Hippocampal formation (tissue), 2 donors: ENCODE measurements around the gene SPEM3.

Experiments used
- DNase-seq, 2 donors: peaks; one replicate each; lab custom pipeline; 2025; lab: John Stamatoyannopoulos, UW

The SPEM3 gene

DNA sequence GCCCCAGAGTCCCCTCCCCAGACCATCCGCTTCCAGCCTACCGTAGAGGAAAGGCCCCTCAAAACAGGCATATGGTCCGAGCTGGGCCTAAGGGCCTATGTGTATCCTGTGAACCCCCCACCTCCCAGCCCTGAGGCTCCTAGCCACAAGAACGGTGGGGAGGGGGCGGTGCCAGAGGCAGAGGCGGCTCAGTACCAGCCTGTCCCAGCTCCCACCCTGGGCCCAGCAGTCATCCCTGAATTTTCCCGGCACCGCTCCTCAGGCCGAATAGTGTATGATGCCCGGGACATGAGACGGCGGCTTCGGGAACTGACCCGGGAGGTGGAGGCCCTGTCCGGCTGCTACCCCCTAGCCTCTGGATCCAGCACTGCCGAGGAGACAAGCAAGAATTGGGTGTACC lies 7.5 kb upstream of the SPEM3 start:
- DNase-seq = no peak

DNA sequence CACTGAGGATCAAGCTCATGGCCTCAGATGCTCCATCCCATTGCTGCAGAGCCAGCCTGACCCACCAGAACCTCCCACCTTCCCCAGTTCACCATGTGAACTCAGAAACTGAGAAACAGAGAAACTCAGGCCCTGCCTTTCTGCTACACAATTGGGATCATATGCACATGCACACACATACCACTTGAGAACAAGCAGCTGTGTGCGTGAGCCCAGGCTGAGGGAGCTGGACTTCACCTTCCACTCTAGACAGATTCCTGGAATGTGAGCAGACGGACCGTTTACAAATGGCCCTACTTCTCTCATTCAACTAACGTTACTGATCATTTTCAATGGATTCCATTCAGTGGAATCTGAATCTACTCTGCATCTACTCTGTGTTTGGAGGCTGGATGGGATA lies 5.0 kb upstream of the SPEM3 start:
- no peak for DNase-seq

DNA sequence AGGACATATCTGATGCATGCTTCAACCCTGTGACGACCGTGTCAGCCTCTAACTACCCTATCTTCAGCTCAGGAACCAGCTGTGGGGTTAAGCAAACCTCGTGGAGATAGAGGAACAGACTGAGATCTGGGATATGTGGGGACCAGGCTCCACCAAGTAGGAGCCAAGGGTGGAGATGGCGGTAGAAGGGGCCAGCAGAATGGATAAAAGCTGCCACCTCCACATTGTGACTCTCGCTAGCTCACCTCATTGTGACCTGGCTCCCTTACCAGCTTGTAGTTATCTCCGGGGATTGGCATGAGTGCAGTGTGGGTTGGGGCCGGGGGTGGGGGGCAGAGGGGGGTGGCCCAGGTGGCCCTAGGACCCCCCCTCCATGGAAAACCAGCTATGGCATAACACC lies 3.3 kb upstream of the SPEM3 start, which contains the start of gene SPEM2:
Gene SPEM2, plus strand, starts transcription at position 301 of the 400 bp plus-strand sequence. Its CDS starts 73 bp downstream, at position 374.
- DNase-seq = no peak

DNA sequence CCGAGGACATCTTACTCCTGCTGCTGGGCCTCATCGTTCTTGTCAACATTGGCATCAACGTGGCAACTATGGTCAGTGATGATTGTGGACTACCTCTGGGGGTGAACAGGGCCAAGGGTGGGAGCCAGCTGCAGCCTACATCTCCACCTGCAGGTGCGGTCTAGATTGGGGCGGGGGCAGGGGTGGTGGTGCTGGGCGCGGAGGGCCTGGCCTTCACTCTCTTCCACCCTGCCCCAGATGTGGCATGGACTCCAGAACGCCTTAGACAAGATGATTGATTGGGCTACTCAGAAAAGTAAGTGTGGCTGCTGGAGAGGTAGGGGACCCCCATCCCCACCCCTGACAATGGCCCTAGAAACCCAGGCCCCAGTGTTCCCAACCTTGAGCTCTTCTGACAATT lies 2.9 kb upstream of the SPEM3 start:
- DNase-seq = no peak

DNA sequence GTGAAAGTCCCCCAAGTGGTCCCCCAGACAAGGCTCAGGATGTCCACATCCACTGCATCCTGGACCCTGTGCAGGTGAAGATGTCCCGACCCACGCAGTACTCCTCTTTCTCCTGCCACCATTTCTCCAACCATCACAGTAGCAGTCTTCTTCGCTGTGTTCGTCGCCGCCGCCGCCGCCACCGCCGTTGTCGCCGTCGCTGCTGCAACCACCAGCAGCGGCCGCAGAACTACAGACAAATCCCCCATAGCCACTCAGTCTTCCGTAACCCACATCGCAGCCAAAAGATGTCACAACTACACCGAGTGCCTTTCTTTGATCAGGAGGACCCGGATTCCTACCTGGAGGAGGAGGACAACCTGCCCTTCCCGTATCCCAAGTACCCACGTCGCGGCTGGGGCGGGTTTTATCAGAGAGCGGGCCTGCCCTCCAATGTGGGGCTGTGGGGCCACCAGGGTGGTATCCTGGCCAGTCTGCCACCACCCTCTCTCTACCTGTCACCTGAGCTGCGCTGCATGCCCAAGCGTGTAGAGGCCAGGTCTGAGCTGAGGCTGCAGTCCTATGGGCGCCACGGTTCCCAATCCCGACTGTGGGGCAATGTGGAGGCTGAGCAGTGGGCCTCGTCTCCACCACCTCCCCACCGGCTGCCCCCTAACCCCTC lies 2.3 kb upstream of the SPEM3 start:
- no peak for DNase-seq

DNA sequence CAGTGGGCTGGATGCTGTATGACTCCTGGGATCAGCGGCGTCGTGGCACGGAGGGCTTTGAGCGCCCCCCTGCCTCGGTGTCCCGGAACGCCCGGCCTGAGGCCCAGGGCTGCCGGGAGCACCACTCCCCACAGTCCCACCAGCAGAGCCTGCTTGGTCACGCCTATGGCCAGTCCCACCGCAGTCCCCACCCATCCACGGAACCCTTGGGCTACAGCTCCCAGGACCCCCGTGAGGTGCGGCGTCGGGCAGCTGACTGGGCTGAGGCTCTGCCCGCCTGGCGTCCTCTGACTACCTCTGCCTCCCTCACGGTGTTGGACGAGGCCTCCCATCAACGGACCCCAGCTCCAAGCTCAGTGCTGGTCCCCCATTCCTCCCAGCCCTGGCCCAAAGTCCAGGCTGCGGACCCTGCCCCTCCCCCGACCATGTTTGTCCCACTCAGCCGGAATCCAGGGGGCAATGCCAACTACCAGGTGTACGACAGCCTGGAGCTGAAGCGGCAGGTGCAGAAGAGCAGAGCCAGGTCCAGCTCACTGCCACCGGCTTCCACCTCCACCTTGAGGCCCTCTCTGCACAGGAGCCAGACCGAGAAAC lies 1.7 kb upstream of the SPEM3 start:
- no peak for DNase-seq

DNA sequence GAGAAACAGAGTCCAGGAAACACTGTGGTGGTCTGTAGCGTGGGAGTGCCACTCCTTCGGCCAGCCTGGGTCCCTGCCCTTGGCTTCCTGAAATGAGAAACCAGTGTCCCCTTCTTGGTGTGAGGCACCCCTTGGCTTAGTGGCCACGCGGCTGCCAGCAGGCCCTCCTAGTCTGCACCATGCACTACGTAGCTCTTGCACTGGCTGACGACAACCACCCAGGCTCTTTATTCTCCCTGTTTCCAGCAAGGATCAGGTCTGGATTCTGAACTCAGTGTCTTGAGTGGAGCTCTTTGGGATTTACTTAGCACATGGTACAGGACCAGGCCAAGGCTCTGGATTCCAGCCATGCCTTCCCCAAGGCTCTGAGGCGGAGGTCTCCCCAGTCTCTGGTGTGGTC lies 1.1 kb upstream of the SPEM3 start:
- no peak for DNase-seq

DNA sequence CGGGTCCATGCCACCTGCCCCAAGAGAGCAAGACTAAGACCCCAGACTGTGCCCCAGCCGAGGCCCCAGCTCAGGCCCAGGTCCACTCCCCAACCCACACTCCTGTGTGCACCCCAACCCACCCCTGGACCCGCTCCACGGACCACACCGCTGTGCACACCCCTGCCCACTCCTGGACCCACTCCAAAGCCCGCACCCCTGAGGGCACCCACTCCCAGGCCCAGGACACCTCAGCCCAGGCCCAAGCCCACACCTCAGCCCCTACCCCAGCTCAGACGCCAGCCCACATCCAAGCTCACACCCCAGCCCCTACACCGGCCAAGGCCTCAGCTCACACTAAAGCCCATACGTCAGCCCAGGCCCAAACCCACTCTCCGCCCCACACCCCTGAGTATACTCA lies 1.1 kb downstream of the SPEM3 start:
- DNase-seq = no peak

DNA sequence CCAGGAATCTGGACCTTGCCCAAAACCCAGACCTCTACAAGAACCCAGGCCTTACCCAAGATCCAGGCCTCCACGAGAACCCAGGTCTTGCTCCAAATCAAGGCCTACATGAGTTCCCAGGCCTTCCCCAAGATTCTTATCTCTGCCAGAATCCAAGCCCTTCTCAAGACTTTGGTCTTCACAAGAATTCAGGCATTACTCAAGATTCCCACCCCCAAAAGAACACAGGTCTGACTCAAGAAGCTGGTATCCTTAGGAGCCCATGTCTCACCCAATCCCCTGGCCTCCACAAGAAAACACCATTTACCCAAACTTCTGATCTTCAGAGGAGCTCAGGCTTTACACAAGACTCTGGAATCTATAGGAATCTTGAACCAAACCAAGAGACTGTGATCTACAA lies 2.6 kb downstream of the SPEM3 start:
- DNase-seq = no peak

DNA sequence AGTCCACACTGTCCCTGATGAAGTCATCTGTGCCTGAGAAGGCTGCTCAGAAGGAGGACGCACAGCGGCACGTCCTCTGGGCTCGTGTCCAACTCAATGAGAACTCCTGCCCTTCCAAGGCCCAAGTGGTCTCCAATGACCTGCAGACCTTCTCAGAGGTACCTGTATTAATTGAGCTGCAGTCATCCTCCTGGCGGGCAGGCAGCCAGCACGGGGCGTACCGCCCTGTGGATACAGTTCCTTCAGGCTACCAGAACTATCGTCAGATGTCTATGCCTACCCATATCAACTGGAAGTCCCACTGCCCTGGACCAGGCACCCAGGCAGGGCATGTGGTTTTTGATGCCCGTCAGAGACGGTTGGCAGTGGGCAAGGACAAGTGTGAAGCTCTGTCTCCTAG lies 3.6 kb downstream of the SPEM3 start:
- no peak for DNase-seq

DNA sequence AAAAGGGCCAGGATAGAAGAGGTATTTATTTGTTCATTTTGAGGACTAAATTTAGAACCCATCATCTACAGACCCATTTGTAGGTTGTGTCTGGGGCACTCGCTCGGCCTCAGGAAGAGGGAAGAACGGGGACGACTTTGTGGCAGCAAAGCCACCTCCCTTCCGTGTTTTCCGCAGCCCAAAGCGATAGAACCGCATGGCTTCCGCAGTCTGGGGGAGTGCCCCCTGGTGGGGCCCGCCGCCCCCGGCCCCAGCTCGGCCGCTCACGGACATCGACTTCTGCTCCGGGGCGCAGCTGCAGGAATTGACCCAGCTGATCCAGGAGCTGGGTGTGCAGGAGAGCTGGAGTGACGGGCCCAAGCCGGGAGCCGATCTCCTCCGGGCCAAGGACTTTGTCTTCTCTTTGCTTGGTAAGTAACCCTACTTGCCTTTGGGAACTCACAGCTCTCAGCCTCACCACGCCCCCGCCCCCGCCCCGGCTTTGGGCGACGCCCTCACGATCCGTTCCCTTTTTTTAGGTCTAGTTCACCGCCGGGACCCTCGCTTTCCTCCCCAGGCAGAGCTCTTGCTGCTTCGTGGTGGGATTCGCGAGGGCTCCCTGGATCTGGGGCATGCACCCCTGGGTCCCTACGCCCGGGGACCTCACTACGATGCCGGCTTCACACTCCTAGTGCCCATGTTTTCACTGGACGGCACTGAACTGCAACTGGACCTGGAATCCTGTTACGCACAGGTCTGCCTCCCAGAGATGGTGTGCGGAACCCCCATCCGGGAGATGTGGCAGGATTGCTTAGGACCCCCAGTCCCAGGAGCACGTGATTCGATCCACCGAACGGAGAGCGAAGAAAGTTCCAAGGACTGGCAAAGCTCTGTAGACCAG lies 7.3 kb downstream of the SPEM3 start:
- DNase-seq = peak in 1 of 2 donors; percentile 23

DNA sequence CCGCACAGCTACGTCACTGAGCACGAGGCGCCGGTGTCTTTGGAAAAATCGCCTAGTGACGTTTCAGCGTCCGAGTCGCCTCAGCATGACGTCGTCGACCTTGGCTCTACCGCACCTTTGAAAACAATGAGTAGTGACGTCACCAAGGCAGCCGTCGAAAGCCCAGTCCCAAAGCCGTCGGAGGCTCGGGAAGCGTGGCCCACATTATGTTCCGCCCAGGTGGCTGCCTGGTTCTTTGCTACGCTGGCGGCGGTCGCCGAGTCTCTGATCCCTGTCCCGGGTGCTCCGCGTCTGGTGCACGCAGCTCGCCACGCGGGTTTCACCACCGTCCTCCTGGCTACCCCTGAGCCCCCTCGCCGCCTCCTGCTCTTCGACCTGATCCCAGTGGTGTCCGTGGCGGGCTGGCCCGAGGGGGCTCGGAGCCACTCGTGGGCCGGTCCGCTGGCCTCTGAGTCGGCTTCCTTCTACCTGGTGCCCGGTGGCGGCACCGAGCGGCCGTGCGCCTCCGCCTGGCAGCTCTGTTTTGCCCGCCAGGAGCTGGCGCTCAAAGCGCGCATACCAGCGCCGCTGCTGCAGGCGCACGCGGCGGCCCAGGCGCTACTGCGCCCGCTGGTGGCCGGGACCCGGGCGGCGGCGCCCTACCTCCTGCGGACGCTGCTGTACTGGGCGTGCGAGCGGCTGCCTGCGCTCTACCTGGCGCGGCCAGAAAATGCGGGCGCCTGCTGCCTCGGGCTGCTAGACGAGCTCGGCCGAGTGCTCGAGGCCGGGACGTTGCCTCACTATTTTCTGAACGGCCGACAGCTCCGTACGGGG lies 8.1 kb downstream of the SPEM3 start:
- peak; percentile 44 to 53 for DNase-seq

DNA sequence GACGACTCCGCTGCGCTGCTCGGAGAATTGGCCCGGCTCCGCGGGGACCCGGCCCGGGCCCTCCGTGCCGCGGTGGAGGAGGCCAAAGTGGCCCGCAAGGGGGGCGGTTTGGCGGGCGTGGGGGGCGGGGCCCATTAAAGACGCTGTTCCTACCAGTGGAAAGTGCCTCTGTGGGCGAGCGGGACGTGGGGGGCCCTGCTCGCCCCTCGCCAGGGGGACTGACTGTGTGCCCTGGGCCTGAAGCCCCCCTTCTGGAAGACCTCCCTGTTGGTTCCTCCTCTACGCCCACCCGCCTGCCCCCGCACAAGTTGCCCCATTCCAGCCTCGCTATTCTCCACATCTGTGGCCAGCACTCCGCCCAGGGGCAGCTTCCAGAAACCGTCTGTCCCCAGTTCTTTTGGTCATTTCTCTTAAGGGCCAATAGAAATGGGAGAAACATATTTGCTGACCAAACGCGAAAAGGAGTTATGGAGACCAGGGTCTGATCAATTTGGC lies 8.8 kb downstream of the SPEM3 start:
- DNase-seq = no peak

DNA sequence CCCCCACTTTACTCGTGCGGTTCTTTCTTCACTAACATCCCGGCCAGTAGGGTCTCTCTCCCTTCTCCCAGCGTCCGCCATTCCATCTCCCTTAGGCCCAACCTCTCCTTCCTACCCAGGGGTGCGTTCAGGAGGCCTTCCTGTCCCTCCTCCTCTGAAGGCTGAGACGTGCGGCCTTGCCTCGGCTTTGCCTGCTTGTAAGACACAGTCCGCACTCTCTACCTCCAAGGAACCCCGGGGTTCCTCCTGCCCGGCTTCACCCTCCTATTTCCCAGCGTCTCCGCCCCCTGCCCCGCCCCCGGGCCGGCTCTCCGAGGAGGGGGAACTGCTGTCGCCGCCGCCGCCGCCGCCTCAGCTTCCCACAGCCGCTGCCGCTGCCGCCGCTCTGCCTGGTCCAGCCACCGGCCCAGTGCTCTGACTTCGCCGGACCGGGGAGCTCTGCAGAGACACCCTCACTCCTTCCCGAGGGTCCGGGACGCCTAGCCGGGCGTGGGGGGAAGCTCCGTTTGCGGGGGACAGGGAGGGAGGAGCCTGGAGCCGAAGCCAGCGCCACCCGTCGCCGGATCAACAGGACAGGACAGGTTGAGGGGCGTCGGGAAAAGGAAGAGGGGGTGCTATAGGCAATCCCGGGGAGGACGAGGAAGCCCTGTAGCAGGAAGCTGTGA lies 9.4 kb downstream of the SPEM3 start:
- DNase-seq = peak; percentile 17 to 54

DNA sequence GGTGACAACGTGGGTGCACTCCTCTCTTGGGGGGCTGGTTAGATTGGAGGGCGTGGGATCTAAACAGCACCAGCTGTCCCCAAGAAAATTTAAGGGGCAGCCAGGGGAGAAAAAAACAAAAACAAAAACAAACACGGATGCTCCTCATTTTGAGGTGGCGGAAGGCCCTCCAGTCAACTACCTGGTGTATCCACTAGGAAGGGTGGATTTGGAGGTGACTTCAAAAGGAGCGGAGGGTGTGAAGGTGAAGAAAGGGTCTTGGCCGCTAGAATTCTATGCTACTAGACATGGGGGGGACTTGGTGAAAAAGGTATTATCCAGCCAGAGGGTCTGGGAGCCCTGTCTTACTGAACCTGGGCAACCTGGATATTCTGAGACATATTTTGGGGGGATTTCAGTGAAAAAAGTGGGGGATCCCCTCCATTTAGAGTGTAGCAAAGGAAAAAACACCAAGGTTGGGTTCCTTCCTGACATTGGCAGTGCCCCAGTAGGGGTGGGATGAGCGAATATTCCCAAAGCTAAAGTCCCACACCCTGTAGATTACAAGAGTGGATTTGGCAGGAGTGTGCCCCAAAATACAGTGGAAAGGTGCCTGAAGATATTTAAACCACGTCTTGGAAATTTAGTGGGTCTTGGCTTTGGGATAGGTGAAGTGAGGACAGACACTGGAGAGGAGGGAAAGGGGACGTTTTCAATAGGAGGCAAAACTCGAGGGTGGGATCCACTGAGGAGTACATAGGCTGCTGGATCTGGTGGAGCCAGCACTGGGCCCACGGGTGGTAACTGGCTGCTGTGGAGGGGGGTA lies 10.2 kb downstream of the SPEM3 start:
- no peak for DNase-seq

DNA sequence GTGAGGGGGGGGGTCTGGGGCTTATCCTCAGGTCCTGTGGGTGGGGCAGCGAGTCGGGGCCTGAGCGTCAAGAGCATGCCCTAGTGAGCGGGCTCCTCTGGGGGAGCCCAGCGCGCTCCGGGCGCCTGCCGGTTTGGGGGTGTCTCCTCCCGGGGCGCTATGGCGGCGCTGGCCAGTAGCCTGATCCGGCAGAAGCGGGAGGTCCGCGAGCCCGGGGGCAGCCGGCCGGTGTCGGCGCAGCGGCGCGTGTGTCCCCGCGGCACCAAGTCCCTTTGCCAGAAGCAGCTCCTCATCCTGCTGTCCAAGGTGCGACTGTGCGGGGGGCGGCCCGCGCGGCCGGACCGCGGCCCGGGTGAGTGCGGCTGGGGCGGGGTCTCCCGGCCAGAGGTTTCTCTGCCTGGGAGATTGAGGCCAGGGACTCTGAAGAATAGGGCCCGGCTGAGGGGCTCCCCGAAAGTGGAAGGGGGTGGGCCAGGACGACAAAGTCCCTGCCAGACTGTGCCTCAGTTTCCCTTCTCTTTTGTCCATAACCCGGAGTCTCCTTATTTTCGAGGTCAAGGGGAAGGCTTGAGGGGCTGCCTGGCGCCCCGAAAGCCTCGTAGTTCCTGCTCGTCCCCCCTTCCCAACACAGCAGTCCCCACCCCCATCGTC lies 10.9 kb downstream of the SPEM3 start, which contains the start of gene FGF11:
Gene FGF11, plus strand, starts transcription at position 51 of the 651 bp plus-strand sequence. Its CDS starts 109 bp downstream, at position 160.
- no peak for DNase-seq

DNA sequence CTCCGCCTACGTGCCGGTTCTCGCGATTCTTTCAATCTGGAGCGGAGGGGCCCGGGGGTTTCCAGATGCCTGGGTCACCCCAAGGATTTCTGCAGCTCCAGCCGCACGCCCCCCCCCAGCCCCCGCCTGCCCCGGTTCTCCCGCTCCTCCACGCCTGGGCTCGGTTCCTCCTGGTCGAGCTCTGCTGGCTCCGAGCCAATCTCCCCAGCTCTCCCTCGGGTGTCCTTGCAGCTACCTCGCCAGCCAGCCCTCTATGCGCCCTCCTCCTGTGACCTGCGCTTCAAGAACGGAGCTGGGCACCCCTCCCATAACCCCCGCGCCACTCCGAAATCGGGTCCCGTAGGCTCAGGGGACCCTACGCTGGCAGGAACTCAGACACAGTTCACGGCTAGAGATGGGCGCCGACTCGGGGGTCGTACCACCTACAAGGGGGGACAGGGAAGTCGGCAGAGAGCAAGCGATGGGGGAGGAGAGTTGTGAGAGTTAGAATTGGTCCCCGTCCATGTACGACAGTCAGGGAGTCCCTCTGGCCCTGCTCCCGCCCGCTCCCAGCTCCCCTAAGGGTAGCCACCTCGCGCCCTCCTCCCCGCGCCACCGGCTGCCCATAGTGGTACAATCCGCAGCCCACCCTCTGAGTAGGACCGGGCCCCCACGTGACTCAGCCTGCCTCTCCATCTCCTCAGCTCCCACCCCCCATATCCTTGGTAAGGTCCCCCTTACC lies 11.6 kb downstream of the SPEM3 start:
- DNase-seq = peak in 1 of 2 donors; percentile 15

DNA sequence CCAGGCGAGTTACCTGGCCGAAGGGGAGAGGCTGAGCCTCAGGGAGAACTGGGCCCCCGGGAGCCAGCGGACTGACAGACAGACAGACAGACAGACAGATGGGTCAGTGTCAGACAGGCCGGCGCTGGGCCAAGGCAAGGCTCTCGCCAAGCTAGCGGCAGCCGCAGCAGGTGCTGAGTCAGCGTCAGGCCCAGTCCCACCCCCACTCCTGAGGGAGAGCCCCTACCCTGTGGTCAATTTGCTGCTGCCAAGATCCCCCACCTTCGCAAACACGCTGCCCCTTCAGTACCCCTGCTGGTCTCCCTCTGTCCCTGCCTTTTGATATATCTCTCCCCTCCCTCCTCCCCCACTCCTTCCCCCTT lies 12.2 kb downstream of the SPEM3 start:
- DNase-seq = no peak

DNA sequence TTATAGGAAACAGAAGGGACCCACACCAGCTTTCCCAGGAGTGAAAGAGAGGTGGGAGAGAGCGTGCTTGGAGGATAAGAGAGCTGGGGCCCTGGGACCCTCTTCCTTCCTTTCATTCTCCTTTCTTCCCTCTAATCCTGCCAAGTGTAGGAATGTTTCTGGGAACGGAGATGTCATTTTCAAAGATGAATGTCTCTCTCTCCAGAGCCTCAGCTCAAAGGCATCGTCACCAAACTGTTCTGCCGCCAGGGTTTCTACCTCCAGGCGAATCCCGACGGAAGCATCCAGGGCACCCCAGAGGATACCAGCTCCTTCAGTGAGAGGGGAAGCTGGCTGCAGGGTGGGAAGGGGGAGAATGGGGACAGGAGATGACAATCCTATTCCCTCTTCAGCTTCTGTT lies 12.6 kb downstream of the SPEM3 start:
- no peak for DNase-seq
